ENCODE results near the gene PP2D1. TPM values are rescaled to one million over a fixed set of nuclear protein-coding genes. Genes with fewer than 3 reads are reported as not detected.

The PP2D1 gene
- total RNA-seq, 1 donor from 2014 or later, result not detected

GRCh38 chr3:20042331-20042730 is 30.3 kb upstream of the PP2D1 start:
- Histone ChIP-seq H3K36me3 (no peaks in the 10 kb centered on the region), H3K9me3 (no peaks in the 10 kb centered on the region), H3K27ac (peak overlapping the region; percentile 96 to 97), H3K4me3 (peak overlapping the region in 1 of 2 donors; percentile 88), H3K27me3 (no peaks in the 10 kb centered on the region), H3K4me1 (peaks cover 8 to 40% of the 10 kb centered on the region in 2 donors)
- DNase-seq (ENCODE audit: low spot score in 2 of 2), result no peak
- intact Hi-C loops (cut with DNase I), result loop anchor here (5.0 to 10.0 kb wide), 2 partner anchors 35 to 618 kb away; no protein-coding TSS in a partner anchor
- TF ChIP-seq CTCF (IDR thresholded peaks at IDR 0.05), result no peak

GRCh38 chr3:20041197-20041780 is 29.2 kb upstream of the PP2D1 start:
- H3K27ac ChIP-seq, result peak overlapping the region; percentile 96 to 97
- H3K36me3 ChIP-seq, result no peaks in the 10 kb centered on the region
- H3K4me3 ChIP-seq, result peak overlapping the region; percentile 74 to 88
- H3K9me3 ChIP-seq, result no peaks in the 10 kb centered on the region
- intact Hi-C loops (cut with DNase I), result loop anchor here (1.0 to 10.0 kb wide), 6 partner anchors 16 to 616 kb away; partner anchors contain the start of genes RAB5A and SGO1
- DNase-seq (ENCODE audit: low spot score in 2 of 2), result peak; percentile 59 to 91
- no peaks in the 10 kb centered on the region for H3K27me3 ChIP-seq
- no peak for TF ChIP-seq CTCF (IDR thresholded peaks at IDR 0.05)
- H3K4me1 ChIP-seq, result peaks cover 8 to 40% of the 10 kb centered on the region in 2 donors

GRCh38 chr3:20040548-20041196 is 28.6 kb upstream of the PP2D1 start:
- Histone ChIP-seq H3K36me3 (no peaks in the 10 kb centered on the region), H3K27ac (peak overlapping the region; percentile 96 to 97), H3K4me3 (peak overlapping the region; percentile 74 to 88), H3K9me3 (no peaks in the 10 kb centered on the region), H3K27me3 (no peaks in the 10 kb centered on the region), H3K4me1 (peaks cover 8 to 37% of the 10 kb centered on the region in 2 donors)
- intact Hi-C loops (cut with DNase I), result loop anchor here (1.0 to 10.0 kb wide), 6 partner anchors 16 to 616 kb away; partner anchors contain the start of genes RAB5A and SGO1
- peak in 1 of 2 donors; percentile 86 for DNase-seq (ENCODE audit: low spot score in 2 of 2)
- TF ChIP-seq CTCF (IDR thresholded peaks at IDR 0.05), result peak in 2 of 3 experiments; percentile 7 to 39

GRCh38 chr3:20039765-20040547 is 27.9 kb upstream of the PP2D1 start, which contains the start of gene KAT2B:
Gene KAT2B, plus strand, starts transcription at chr3:20040446. Its CDS starts 32 bp downstream, at chr3:20040478.
- peak within 1 kb of the TSS; percentile 74 to 88 for H3K4me3 ChIP-seq
- peak; percentile 39 to 81 (median 77) for TF ChIP-seq CTCF (IDR thresholded peaks at IDR 0.05)
- H3K36me3 ChIP-seq, result no peaks in the 10 kb centered on the region
- peak within 1 kb of the TSS; percentile 96 to 97 for H3K27ac ChIP-seq
- no peaks in the 10 kb centered on the region for H3K9me3 ChIP-seq
- H3K4me1 ChIP-seq, result peaks cover 8 to 33% of the 10 kb centered on the region in 2 donors
- DNase-seq (ENCODE audit: low spot score in 2 of 2), result peak in 1 of 2 donors; percentile 87
- intact Hi-C loops (cut with DNase I), result loop anchor here (2.0 to 10.0 kb wide), 6 partner anchors 17 to 1615 kb away; partner anchors contain the start of genes SATB1 and SGO1
- no peaks in the 10 kb centered on the region for H3K27me3 ChIP-seq

GRCh38 chr3:20039466-20039764 is 27.4 kb upstream of the PP2D1 start:
- Histone ChIP-seq H3K27ac (peak overlapping the region; percentile 96 to 97), H3K27me3 (no peaks in the 10 kb centered on the region), H3K4me1 (peaks cover 8 to 29% of the 10 kb centered on the region in 2 donors), H3K4me3 (peak overlapping the region; percentile 74 to 88), H3K36me3 (no peaks in the 10 kb centered on the region), H3K9me3 (no peaks in the 10 kb centered on the region)
- no peak for TF ChIP-seq CTCF (IDR thresholded peaks at IDR 0.05)
- DNase-seq (ENCODE audit: low spot score in 2 of 2), result no peak
- intact Hi-C loops (cut with DNase I), result loop anchor here (10.0 kb wide), 1 partner anchor 1615 kb away; the partner anchor contains the start of gene SATB1

All from ascending aorta (tissue), 2 donors.